HepG2 (cell line): ENCODE data around the gene CBLB.

Experiments used
- CHD2 ChIP-seq: IDR thresholded peaks from 2 replicates; pipeline ENCODE4 v1.6.1; 2011; ENCODE audit warnings: low read depth, low read length, improper control_type of control experiment
- FOXK1 ChIP-seq: sonication (generic); formaldehyde crosslinking; IDR thresholded peaks from 2 replicates; pipeline ENCODE4 v1.4.0; 2020; ENCODE audit warnings: low read depth, missing genetic modification reagents, borderline replicate concordance
- SYNCRIP ChIP-seq: fragments of 200-400 bp; formaldehyde crosslinking; IDR thresholded peaks from 2 replicates; pipeline ENCODE4 v1.6.1; 2018; ENCODE audit warnings: mild to moderate bottlenecking, low read depth, low read length; ENCODE audit not compliant: insufficient read depth
- TF ChIP-seq, protein P1 (sequence below): sonication (generic); formaldehyde crosslinking; IDR thresholded peaks from 2 replicates; pipeline ENCODE4 v1.5.0; 2020; ENCODE audit warnings: mild to moderate bottlenecking, missing genetic modification reagents, moderate library complexity

DNA sequence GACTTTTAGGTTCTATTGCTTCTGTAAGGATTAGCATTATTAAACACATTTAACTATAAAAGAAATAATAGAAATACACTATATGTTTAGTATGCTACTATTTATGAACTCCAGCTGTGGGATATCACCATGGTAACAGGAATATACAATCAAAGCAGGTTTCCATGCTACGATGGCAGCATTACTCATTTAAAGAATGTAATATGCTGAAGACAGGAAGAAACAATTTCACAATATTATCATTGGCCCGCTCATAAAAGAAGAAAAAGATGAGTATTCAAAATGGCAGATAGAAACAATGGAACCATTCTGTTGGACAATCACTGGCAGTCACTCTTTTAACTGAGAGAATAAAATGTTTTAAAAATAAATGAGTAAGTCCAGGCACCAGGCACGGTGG is 153.4 kb downstream of the CBLB start:
- TF ChIP-seq FOXK1 = no peak
- TF ChIP-seq SYNCRIP = no peak
- TF ChIP-seq CHD2 = no peak
- TF ChIP-seq, protein P1, sequence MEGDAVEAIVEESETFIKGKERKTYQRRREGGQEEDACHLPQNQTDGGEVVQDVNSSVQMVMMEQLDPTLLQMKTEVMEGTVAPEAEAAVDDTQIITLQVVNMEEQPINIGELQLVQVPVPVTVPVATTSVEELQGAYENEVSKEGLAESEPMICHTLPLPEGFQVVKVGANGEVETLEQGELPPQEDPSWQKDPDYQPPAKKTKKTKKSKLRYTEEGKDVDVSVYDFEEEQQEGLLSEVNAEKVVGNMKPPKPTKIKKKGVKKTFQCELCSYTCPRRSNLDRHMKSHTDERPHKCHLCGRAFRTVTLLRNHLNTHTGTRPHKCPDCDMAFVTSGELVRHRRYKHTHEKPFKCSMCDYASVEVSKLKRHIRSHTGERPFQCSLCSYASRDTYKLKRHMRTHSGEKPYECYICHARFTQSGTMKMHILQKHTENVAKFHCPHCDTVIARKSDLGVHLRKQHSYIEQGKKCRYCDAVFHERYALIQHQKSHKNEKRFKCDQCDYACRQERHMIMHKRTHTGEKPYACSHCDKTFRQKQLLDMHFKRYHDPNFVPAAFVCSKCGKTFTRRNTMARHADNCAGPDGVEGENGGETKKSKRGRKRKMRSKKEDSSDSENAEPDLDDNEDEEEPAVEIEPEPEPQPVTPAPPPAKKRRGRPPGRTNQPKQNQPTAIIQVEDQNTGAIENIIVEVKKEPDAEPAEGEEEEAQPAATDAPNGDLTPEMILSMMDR (CRISPR knock-in tag) = no peak
